KG1 (cell line): ENCODE measurements around the gene HSPA5.
"Not testable (repeated sequence)": the region's sequence is repeated elsewhere in the genome, so short reads cannot be mapped to it uniquely, and the experiment has no call there.

ENCODE experiments used
- DNase-seq: peaks from one replicate; lab custom pipeline; 2025; lab: John Stamatoyannopoulos, UW

HSPA5 gene

DNA sequence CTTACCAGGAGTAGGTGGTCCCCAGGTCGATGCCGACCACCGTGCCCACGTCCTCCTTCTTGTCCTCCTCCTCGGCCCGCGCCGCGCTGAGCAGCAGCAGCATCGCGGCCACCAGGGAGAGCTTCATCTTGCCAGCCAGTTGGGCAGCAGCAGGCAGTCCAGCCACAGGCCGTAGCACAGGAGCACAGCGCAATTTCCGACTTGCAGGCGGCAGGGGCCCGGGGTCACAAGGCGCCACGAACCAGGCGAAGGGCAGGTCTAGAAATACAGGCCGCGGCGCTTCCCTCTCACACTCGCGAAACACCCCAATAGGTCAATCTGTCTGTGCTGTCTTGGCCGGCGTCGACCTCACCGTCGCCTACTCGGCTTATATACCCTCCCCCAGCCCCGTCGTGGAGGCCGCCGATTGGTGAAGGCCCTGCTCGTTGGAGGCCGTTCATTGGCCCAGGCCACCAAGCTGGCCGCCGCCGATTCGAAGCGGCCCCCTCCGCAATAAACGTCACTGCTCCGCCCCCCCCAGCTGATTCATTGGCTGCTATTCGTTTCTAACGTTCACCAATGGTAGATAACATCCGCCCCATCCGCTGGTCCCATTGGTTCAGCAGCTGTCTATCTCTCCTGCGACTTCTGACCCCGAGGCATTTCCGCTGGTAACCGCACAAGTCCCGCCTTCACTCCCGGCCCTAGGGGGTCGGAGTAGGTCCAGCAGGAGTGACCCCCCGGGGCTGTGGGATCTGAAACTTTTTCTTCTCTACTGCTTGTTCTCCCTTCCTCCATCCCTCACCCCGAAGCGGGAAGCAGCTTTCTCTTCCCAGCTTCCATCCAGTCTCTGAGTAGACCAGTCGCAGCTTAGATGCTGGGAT lies at the start of gene HSPA5:
Gene HSPA5 (minus strand): TSS at position 344 of the 863 bp plus-strand sequence. CDS start 217 bp downstream, at position 127.
- DNase-seq, result peak; percentile 98

DNA sequence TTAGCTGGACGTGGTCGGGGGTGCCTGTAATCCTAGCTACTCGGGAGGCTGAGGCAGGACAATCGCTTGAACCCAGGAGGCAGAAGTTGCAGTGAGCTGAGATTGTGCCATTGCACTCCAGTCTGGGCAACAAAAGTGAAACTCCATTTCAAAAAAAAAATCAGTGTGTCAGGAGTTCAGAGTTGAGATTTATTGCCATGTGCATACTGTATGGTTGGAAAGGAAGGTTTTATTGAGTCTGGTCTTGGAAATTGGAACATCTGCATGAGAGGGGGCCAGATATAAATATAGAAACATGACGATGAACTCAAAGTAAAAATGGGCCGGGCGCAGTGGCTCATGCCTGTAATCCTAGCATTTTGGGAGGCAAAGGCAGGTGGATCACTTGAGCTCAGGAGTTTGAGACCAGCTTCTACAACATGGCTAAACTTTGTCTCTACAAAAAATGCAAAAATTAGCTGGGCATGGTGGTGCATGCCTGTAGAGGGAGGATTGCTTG lies 45.8 kb upstream of the HSPA5 start:
- not testable (repeated sequence) for DNase-seq

DNA sequence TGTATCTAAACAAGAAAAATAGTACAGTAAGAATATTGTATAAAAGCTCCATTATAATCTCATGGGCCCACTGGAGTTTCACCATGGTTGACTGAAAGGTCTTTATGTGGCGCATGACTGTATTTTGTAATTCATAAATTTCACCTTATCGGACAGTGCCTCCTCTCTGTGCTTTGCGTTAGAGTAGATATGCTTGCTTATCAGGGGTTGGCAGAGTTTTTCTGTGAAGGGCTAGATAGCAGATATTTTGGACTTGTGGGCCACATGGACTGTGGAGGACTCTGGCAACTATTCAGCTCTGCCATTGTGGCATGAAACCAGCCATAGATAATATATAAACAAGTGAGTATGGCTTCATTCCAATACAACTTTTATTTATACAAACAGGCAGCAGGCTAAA lies 43.7 kb upstream of the HSPA5 start:
- no peak for DNase-seq

DNA sequence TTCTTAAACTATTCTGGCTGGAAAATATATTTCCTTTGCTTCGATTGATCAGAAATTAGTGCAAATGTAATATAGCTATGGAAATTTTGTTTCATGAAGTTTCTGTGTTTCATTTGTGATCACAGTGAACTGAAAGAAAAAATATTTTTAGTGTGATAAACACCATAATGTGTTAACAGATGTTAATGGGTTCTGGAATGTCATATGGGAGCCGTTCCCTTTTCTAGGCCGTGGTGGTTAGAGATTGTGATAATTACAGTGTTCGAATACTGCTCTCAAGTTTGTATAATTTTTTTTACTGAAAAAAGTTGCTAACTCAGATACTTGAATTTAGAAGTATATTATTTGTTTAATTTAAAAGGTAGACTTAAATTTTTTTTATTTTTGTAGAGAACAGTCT lies 39.8 kb upstream of the HSPA5 start:
- DNase-seq, result no peak

DNA sequence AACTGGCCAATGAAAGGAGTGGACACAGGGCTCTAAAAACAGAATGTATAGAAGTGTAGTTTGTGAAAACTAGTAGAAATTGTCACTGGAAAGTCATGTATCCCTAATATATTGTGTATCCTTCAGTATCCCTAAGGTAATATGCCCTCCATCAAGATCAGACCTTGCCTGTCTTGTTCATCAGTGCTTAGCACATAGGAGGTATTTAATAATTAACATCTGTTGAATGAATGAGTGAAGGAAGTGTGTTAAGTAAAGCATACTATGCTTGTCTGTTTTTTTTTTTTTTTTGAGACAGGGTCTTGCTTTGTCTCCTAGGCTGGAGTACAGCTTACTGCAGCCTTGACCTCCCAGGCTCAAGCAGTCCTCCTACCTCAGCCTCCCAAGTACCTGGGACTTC lies 36.3 kb upstream of the HSPA5 start:
- no peak for DNase-seq

DNA sequence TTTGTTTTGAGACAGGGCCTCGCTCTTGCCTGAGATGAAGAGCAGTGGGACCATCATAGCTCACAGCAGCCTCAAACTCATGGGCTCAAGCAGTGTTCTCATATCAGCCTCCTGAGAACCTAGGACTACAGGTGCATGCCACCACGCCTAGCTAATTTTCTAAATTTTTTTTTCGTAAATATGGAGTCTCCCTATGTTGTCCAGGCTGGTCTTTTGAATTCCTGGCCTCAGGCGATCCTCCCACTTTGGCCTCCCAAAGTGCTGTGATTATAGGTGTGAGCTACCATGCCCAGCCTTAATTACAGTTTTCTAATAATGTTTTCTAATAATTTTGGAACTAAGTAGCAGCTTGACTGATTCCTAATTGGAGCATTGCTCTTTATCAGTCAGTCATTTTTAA lies 35.6 kb upstream of the HSPA5 start:
- no peak for DNase-seq

DNA sequence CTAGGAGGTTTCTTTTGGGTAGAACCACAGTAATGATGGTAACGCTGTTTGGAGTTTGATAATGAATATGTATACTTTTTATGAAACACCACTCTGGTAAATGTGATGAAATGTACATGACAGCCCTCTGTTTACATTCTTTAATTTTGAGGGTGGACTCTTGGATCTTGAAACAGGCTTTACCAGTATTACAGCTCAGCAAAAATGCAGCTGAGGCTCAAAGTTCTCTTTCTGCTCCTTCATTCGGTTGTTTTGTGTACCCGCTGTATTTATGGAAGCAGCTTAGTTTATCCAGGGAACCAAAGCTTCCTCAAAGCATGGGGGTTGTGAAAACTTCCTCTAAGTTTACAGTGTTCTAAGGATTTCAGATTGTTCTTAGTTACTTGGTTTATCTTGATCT lies 31.6 kb upstream of the HSPA5 start:
- DNase-seq, result no peak

DNA sequence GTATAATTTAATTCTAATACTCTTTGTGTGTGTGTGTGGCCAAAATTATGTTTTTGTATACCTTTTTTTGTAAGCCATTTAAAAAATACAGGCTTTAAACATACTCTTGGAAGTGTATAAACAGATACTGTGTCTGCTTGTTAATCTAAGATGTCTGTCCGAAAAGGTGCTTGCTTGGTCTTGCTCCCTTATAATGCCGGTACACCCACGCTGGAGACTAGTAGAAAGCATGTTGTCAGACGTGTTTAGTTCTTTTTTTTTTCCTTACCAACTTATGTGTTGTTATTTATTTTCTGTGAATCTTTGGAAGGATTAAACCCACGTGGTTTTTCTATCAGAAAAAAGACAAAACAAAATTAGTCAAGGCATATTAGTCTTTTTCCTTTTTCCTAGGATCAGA lies 29.9 kb upstream of the HSPA5 start:
- no peak for DNase-seq

DNA sequence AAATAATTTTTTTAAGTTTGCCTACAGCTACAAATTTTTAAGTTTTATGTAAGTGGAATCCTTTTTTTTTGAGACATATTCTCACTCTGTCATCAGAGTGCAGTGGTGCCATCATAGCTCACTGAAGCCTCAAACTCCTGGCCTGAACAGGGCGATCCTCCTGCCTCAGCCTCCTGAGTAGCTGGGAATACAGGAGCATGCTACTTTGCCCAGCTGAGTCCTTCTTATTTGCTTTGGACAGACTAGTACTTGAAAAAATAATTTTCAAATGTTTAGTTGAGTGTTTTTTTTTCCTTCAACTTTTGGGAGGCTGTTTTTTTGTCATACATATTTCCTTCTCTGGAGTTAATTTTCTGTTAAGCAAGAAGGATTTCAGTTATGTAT lies 27.9 kb upstream of the HSPA5 start:
- DNase-seq, result no peak

DNA sequence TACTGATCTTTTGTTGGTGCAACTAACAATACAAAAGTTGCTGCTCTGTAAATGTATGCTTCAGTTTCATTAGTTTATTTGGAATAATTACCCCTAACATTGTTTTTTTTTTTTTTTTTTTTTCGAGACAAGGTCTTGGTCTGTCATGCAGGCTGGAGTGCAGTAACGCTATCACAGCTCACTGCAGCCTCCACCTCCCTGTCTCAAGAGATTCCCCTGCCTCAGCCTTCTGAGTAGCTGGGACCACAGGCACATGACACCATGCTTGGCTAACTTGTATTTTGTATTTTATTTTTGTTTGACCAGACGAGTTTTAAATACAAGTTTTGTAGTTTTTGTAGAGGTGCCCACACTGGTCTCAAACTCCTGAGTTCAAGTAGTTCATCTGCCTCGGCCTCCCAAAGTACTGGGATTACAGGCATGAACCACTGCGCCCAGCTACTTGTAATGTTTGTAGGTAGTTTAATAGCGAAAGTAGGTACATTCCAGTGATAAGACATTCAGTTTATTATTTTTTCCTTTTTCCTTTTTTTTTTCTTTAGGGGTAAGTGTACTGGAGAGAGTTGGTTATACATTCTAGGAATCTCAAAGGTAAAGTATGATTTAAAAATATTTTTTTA lies 27.4 kb upstream of the HSPA5 start:
- no peak for DNase-seq

DNA sequence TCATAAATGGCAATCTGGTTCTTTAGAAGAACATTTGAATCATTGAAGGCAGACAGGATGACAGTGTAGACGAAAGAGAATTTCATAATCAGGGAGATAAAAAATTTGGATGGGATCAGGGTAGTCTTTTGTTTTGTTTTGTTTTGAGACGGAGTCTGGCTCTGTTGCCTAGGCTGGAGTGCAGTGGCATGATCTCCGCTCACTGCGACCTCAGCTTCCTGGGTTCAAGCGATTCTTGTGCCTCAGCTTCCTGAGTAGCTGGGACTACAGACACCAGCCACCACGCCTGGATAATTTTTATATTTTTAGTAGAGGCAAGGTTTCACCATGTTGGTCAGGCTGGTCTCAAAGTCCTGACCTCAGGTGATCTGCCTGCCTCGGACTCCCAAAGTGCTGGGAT lies 22.9 kb upstream of the HSPA5 start:
- DNase-seq, result not testable (repeated sequence)

DNA sequence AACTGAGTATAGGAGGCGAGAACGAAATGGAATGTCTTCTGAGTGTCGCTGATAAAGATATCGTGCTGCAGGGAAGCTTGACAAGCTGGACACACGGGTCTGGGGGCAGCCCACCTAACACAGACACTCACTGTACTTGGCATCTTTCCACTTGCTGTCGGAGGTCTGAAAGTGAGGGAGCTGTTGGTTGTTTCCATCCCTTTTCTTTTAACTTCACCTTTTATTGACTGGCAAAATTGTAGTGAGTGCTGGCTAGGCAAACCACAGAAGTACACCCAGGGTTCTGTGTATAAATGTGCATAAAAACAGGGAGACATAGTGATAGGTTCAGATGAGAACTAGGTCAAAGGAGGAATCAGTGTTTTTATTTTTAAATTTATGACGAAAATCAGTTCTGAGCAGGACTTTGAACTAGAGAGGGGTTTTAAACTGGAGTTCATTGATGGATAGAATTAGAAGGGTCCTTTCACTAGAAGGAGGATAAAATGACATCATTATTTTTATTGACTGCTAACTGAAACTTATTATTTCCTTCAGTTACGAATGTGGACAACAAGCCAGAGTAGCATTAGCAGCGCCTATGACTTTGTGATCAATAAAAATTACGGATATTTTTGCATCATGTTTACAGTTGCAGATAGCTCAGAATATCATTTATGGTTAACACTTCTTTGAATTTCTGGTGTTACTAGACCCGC lies 21.3 kb upstream of the HSPA5 start:
- no peak for DNase-seq

DNA sequence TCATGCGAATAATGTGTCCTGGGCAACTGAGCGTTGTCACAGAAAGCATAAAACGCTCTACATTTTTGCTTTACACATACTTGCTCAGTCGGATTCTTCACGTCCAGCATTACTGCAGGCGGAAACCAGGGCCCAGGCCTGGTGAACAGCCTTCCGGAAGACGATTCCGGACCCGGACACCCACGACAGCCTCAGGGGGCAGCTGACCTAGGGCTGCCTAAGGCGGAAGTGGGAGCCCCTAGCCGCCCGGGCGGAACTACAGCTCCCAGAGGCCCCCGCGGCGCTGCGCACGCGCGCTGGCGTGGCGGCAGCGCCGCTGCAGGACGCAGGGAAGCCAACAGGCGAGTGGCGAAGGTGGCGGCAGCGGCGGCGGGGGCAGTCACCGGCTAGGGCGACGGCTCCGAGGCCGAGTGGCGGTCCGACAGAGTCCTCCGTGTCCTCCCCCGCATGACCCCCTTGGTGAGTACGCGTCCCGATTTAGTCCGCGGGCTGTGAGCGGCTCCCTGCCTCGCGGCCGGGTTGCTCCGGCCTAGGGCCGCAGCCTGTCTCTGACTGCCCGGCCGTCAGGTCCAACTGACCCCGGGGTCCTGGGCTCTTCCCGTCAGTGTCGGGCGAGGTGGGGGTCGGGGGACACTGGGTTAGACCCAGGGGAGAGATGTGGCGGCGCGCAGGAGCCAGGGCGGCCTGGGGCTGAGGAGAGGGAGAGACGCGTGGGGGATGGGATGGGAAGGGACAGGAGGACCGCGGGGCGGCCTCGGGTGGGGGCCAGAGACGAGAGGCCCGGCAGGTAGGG lies 20.6 kb upstream of the HSPA5 start, which contains the start of gene GAPVD1:
Gene GAPVD1 (plus strand): TSS at position 326 of the 793 bp plus-strand sequence. CDS start 37,096 bp downstream, outside the sequence.
- peak; percentile 83 for DNase-seq

DNA sequence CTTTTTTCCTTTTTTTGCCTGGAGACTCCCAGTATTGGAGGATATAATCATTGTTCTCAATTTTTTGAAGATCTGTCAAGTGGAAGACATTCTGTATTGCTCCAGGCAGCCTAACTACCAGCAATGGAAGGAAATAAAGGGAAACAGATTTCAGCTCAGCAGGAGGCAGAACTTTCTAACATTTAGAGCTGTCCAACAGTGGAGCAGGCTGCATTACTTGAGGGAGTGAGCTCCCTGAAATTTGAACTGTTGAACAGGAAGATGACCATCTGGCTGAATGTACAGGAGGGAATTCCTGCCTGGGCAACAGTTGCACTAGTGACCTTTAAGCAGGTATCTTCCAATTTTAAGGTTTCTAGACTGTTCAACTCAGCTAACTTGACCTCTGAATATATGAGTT lies 19.4 kb upstream of the HSPA5 start:
- no peak for DNase-seq

DNA sequence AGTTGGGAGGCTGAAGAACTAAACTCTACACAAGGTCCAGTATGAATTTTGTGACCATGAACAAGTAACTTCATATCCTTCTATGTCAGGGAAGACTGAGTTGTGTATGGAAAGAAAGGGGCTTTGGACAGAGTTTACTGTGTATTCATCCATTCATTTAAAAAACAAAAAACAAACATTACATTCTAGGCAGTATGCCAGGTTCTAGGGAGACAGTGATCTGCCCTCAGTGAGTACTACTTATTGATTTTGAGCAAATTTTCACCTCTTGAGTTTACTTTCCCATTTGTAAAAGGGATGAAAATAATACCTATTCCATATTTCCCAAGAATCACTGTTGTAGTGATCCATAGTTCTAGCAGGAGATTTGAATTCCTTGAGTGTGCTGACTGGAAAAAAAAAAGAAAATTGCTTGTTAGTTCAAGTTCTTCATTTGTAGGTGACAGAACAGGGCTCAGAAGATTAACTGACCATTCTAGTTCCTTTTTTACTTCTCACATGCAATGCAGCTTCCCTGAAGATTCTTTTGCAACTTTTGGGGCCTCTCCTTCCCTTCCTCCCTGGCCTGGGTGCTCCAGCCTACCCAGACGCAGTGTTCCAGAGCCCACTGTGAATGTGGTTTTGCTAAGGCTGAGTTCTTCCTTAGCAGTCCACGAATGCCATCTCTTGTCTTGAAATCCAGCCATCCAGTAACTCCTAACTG lies 17.8 kb upstream of the HSPA5 start:
- DNase-seq, result peak; percentile 55

DNA sequence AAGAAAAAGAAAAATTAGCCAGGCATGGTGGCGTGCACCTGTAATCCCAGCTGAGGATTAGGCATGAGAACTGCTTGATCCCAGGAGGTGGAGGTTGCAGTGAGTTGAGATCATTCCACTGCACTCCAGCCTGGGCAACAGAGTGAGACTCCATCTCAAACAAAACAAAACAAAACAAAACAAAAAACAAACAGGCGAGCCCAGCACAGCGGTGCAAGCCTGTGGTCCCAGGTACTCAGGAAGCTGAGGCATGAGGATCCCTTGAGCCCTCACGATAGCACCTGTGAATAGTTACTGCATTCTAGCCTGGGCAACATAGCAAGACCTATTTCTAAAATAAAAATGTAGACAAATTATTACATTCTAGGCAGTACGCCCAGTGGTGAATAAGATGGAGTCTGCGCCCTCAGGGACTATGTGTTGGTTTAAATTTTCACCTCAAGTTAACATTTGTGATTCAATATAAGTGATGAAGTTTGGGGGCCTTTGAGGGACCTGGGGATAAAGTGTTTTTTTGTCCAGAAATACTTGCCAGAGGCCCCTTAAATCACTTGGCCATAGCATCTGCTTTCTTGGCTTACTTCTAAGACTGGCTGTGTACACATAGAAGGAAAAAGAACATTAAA lies 17.1 kb upstream of the HSPA5 start:
- no peak for DNase-seq

DNA sequence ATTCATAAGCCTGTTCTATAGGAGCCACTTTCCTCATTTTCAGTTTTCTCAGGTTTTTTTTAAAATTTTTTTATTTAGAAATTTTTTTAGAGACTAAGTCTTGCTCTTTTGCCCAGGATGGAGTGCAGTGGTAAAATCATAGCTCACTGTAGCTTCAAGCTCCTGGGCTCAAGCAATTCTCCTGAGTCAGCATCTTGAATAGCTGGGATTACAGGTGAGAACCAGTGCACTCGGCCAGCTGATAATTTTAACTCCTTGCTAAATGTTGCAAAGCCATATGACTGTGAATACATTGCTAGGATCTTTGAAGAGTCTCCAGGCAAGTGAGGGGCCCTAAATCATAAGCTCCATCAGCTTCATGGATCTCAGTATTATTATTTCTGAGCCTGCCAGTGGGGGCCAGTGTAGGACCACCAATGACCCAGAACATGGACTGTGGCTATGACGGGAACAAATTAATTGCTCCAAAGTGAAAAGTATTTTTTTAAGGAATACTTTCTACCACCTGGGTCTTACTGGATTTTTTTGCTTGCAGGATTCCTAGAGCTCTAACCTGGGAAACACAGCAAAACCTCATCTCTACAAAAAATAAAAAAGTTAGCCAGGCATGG lies 14.7 kb upstream of the HSPA5 start:
- no peak for DNase-seq

DNA sequence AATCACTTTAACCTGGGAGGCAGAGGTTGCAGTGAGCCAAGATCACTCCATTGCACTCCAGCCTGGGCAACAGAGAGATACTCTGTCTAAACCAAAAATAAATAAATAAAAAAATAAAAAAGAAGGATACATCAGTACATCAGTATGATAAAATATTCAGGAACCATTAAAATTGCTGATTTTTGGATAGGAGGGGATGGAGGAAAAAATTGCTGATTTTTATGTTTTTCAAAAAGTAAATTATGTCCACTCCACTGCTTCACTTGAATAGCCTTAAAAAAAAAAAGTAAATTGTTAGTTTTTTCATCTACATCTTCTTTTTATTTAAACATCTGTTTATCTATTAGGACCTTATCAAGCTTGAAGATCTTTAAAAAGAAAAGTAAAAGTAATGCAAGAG lies 13.1 kb upstream of the HSPA5 start:
- DNase-seq, result no peak

DNA sequence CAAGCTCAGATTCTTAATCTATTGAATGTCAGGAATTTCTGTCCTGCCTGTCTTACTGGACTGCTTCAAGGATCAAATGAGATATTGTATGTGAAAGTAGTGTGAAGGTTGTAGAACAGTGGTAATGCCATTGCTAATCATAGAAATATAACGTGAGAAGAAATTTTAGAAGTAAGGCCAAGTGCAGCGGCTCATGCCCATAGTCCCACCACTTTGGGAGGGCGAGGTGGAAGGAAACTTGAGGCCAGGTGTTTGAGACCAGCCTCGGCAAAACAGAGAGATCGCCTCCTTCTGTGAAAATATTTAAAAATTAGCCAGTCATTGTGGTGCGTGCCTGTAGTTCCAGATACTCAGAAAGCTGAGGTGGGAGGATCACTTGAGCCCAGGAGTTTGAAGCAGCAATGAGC lies 5.1 kb upstream of the HSPA5 start:
- DNase-seq, result no peak

DNA sequence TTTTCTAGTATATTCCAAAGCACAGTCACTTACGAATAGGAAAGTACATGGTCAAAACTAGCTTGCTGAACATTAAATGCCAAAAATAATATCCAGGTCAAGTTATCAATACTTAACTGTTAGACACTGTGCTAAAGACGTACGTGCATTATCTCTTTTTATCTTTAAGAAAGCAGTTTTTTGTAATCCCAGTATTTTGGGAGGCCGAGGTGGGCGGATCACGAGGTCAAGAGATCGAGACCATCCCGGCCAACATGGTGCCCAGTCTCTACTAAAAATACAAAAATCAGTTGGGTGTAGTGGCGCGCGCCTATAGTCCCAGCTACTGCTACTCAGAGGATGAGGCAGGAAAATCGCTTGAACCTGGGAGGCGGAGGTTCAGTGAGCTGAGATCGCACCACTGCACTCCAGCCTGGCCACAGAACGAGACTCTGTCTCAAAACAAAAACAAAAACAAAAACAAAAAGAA lies 2.7 kb upstream of the HSPA5 start:
- DNase-seq, result no peak
